Panc1 (cell line): ENCODE results near the gene PRKAB2. TPM values are rescaled to one million over a fixed set of nuclear protein-coding genes. Genes with fewer than 3 reads are reported as not detected.
"Not testable (repeated sequence)": the region's sequence is repeated elsewhere in the genome, so short reads cannot be mapped to it uniquely, and the experiment has no call there.

Experiments used
- ATAC-seq: fragments of 200-7000 bp; cut with Tn5 transposase; 2 replicates; pipeline ENCODE4 v1.9.1; 2020; ENCODE audit warnings: mild to moderate bottlenecking, moderate library complexity
- BruUV-seq: library from RNA; stranded (reverse); fragments of 400-500 nt; replicated peaks from 2 replicates; lab custom pipeline; 2021; lab: Mats Ljungman, UMichigan
- CTCF ChIA-PET: fragments of 300-600 bp; sonication (Branson Sonifier 250); formaldehyde crosslinking; loops from one replicate; lab custom pipeline; 2022; ENCODE audit warnings: antibody characterized with exemption; lab: Charles Lee
- POLR2A ChIA-PET: fragments of 300-600 bp; sonication (Branson Sonifier 250); formaldehyde crosslinking; loops from one replicate; lab custom pipeline; 2022; ENCODE audit warnings: antibody characterized with exemption; lab: Charles Lee
- DNase-seq: peaks from one replicate; pipeline ENCODE4 v3.0.0-alpha.2; 2010; ENCODE audit warnings: low read depth, low spot score
- H3K27ac ChIP-seq: 2 replicates; pipeline ENCODE4 v1.5.1; 2011; ENCODE audit warnings: mild to moderate bottlenecking, low read length, inconsistent platforms
- H3K27me3 ChIP-seq: fragments of 200-500 bp; sonication (Bioruptor generic); 2 replicates; pipeline ENCODE4 v1.6.0; 2014; ENCODE audit warnings: low read length, inconsistent platforms; ENCODE audit not compliant: control insufficient read depth, insufficient read depth
- H3K36me3 ChIP-seq: fragments of 200-500 bp; sonication (Bioruptor generic); 2 replicates; pipeline ENCODE4 v1.5.1; 2014; ENCODE audit warnings: inconsistent platforms, mild to moderate bottlenecking, low read length, moderate library complexity; ENCODE audit not compliant: control insufficient read depth, insufficient read depth
- H3K4me1 ChIP-seq: 2 replicates; pipeline ENCODE4 v1.5.1; 2011; ENCODE audit warnings: inconsistent platforms, mild to moderate bottlenecking, low read length, moderate library complexity; ENCODE audit not compliant: control insufficient read depth, insufficient read depth
- H3K4me3 ChIP-seq, 2 experiments: 2 replicates each; pipeline ENCODE4 v1.5.1; 2011 to 2012; ENCODE audit warnings: low read depth in 2 of 2, low read length in 2 of 2, mild to moderate bottlenecking in 2 of 2, inconsistent platforms in 1 of 2, moderate library complexity in 1 of 2
- H3K9me3 ChIP-seq: fragments of 200-500 bp; sonication (Bioruptor generic); 2 replicates; pipeline ENCODE4 v1.5.1; 2014; ENCODE audit warnings: low read depth, mild to moderate bottlenecking, inconsistent platforms, low read length, moderate library complexity; ENCODE audit not compliant: control insufficient read depth, insufficient read depth
- POLR2AphosphoS5 ChIP-seq: IDR thresholded peaks from 2 replicates; pipeline ENCODE4 v1.6.1; 2012; ENCODE audit warnings: mild to moderate bottlenecking, low read depth, low read length, moderate library complexity
- REST ChIP-seq, 2 experiments: IDR thresholded peaks; 2 replicates each; pipeline ENCODE4 v1.6.1; 2011 to 2012; ENCODE audit warnings: low read depth in 2 of 2, control low read depth in 1 of 2, low read length in 1 of 2, mild to moderate bottlenecking in 1 of 2, moderate library complexity in 1 of 2; ENCODE audit not compliant: insufficient read depth in 1 of 2
- SIN3A ChIP-seq: IDR thresholded peaks from 2 replicates; pipeline ENCODE4 v1.6.1; 2012; ENCODE audit warnings: low read depth, mild to moderate bottlenecking, low read length, moderate library complexity, borderline replicate concordance; ENCODE audit not compliant: insufficient read depth
- TCF7L2 ChIP-seq: IDR thresholded peaks from 2 replicates; pipeline ENCODE4 v1.6.1; 2011; ENCODE audit warnings: mild to moderate bottlenecking, low read depth, low read length, inconsistent platforms
- in situ Hi-C: cut with HindIII; loops from 2 replicates; pipeline ENCODE4 v1.10.0; 2016; ENCODE audit warnings: low sequenced_read_pairs, low pct_unique_long_range_greater_than_20kb
- intact Hi-C: fragments of 100-400 bp; cut with micrococcal nuclease; formaldehyde crosslinking; loops from one replicate; pipeline ENCODE4 v1.10.0; 2022; ENCODE audit not compliant: unreplicated experiment
- total RNA-seq: library from RNA; stranded (reverse); gene quantifications from one replicate; pipeline ENCODE4 v1.2.1, GENCODE V29; 2021; ENCODE audit not compliant: unreplicated experiment
- TF ChIP-seq, protein P1 (sequence below): fragments of 450-650 bp; IDR thresholded peaks from 2 replicates; pipeline ENCODE4 v1.5.1; 2017; ENCODE audit warnings: mild to moderate bottlenecking

The PRKAB2 gene
- total RNA-seq, 1 experiment from 2014 or later: 6.6 TPM

GRCh38 chr1:147117109-147117508 lies 55.2 kb downstream of the PRKAB2 start:
- Histone ChIP-seq H3K4me3 (no peak overlapping the region), H3K36me3 (no peaks in the 10 kb centered on the region), H3K4me1 (no peaks in the 10 kb centered on the region), H3K9me3 (no peaks in the 10 kb centered on the region), H3K27me3 (peaks cover 2% of the 10 kb centered on the region; the same call in 1 of the 2 replicates), H3K27ac (no peak overlapping the region)
- no TSS peak for BruUV-seq
- intact Hi-C loops (no loop called here), in situ Hi-C loops (no loop called here)
- ChIA-PET CTCF (no interaction called here), POLR2A (no interaction called here)
- ATAC-seq (no peak), DNase-seq (no peak)
- TF ChIP-seq REST (IDR thresholded peaks at IDR 0.05; ENCODE audit: insufficient read depth in 1 of 2, low read depth in 2 of 2, low read length in 1 of 2) (no peak), SIN3A (no peak), TCF7L2 (no peak), POLR2AphosphoS5 (no peak)
- TF ChIP-seq, protein P1, sequence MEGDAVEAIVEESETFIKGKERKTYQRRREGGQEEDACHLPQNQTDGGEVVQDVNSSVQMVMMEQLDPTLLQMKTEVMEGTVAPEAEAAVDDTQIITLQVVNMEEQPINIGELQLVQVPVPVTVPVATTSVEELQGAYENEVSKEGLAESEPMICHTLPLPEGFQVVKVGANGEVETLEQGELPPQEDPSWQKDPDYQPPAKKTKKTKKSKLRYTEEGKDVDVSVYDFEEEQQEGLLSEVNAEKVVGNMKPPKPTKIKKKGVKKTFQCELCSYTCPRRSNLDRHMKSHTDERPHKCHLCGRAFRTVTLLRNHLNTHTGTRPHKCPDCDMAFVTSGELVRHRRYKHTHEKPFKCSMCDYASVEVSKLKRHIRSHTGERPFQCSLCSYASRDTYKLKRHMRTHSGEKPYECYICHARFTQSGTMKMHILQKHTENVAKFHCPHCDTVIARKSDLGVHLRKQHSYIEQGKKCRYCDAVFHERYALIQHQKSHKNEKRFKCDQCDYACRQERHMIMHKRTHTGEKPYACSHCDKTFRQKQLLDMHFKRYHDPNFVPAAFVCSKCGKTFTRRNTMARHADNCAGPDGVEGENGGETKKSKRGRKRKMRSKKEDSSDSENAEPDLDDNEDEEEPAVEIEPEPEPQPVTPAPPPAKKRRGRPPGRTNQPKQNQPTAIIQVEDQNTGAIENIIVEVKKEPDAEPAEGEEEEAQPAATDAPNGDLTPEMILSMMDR: no peak

GRCh38 chr1:147115496-147115895 lies 56.8 kb downstream of the PRKAB2 start:
- in situ Hi-C loops: no loop called here
- no peak for DNase-seq
- H3K27me3 ChIP-seq: no peaks in the 10 kb centered on the region
- intact Hi-C loops: no loop called here
- no peaks in the 10 kb centered on the region for H3K36me3 ChIP-seq
- BruUV-seq: no TSS peak
- H3K27ac ChIP-seq: no peak overlapping the region
- no peaks in the 10 kb centered on the region for H3K9me3 ChIP-seq
- ChIA-PET CTCF (no interaction called here), POLR2A (no interaction called here)
- ATAC-seq: no peak
- TF ChIP-seq SIN3A: no peak
- TF ChIP-seq TCF7L2: no peak
- TF ChIP-seq REST (IDR thresholded peaks at IDR 0.05; ENCODE audit: insufficient read depth in 1 of 2, low read depth in 2 of 2, low read length in 1 of 2): no peak
- TF ChIP-seq, protein P1: no peak
- TF ChIP-seq POLR2AphosphoS5: no peak
- no peaks in the 10 kb centered on the region for H3K4me1 ChIP-seq
- H3K4me3 ChIP-seq: no peak overlapping the region

- CTCF ChIA-PET, H3K9me3 ChIP-seq, H3K27me3 ChIP-seq, H3K4me3 ChIP-seq, POLR2A ChIA-PET, H3K27ac ChIP-seq, in situ Hi-C loops, ATAC-seq, H3K4me1 ChIP-seq, BruUV-seq, DNase-seq, intact Hi-C loops, H3K36me3 ChIP-seq: not testable (repeated sequence)
These were observed 57.2 kb downstream of the PRKAB2 start for GRCh38 chr1:147115079-147115478.

DNA sequence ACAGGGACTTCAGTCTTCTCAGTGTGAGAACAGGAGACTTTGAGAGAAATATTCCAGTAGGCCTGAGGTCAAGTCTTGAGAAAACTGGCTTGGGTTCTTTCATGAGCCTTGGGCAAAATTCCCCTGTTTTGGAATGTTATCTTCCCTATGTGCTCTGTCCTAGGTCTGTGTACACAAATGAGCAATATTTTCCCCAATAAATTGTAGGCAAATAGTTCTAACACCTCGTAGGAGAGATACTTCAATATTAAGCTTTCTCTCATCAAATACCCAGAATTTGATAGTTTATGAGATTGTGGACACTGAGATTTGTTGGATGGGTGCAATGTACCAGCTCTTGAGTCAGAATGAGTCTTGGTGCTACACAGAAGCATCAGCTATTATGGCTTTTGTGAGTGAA lies 57.9 kb downstream of the PRKAB2 start:
- CTCF ChIA-PET, POLR2A ChIA-PET, intact Hi-C loops, in situ Hi-C loops, BruUV-seq, H3K27me3 ChIP-seq, H3K4me1 ChIP-seq, DNase-seq, H3K27ac ChIP-seq, H3K4me3 ChIP-seq, ATAC-seq, H3K36me3 ChIP-seq, H3K9me3 ChIP-seq: not testable (repeated sequence)
